Measurements from ENCODE around the gene ID2. TPM values are rescaled to one million over a fixed set of nuclear protein-coding genes. Genes with fewer than 3 reads are reported as not detected.

Gene ID2
- total RNA-seq: 180 TPM

GRCh38 chr2:8681786-8682692, at the start of gene ID2:
TSS of gene ID2 (plus strand) at chr2:8682056. CDS start at chr2:8682166, 110 bp downstream.

Other genes with a start within 250 kb of the ID2 start
- 536 TPM for gene KIDINS220, start 155.6 kb downstream of the ID2 start, total RNA-seq

All from diencephalon (tissue), 1 donor.